GM21825 (cell line): ENCODE data around the gene SLC15A3.

Experiments
- ATAC-seq: cut with Tn5 transposase; IDR thresholded peaks from one replicate; pipeline ENCODE4 v1.9.1; 2021; ENCODE audit warnings: mild to moderate bottlenecking, moderate library complexity; ENCODE audit not compliant: unreplicated experiment

SLC15A3 gene

GRCh38 chr11:60895687-60896086, 56.3 kb downstream of the SLC15A3 start:
- ATAC-seq, result no peak

GRCh38 chr11:60891103-60891741, 60.8 kb downstream of the SLC15A3 start:
- ATAC-seq, result no peak

- ATAC-seq, result no peak
Observed at GRCh38 chr11:60890696-60891095, 61.3 kb downstream of the SLC15A3 start.

- no peak for ATAC-seq
Observed at GRCh38 chr11:60889869-60890311, 62.1 kb downstream of the SLC15A3 start.

GRCh38 chr11:60887556-60887955, 64.4 kb downstream of the SLC15A3 start:
- no peak for ATAC-seq
